ENCODE results near the gene ITGAE. TPM values are rescaled to one million over a fixed set of nuclear protein-coding genes. Genes with fewer than 3 reads are reported as not detected.
A peak's percentile ranks its signal among the peaks of the same experiment; 100 is the strongest.
"Not testable (repeated sequence)": the region's sequence is repeated elsewhere in the genome, so short reads cannot be mapped to it uniquely, and the experiment has no call there.

The ITGAE gene
- total RNA-seq, 2 donors from 2014 or later, result 9.1 to 12.9 TPM

DNA sequence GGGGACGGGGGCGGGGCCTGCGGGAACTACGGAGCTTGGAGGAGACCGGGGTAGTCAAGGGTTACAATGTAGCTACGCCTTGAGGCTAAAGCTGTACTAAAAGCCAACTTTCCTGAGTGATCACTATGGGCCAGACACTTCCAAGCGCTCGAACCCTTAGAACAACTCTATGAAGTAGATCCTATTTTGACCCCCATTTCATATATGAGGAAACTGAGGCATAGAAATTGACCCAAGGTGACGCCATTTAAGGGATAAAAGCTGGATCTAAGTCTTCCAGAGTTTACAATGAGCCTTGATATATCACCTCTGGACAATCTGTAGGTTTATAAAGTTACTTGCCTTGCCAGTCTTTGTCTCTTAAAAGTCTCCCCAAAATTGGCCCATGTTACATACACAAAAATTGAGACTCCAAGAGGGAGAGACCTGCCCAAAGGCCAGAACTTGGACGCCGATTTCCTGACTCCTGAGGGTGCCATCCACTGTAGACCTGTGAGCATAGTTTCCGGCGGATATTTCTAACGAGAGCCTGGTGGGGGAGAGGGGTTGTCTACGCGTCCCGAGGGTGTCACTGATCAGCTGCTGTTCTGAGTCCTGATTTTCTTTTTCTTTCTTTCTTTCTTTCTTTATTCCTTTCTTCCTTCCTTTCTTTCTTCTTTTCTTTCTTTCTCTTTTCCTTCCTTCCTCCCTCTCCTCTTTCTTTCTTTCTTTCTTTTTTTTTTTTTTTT, 45.6 kb upstream of the ITGAE start:
- no peak for ATAC-seq
- Histone ChIP-seq H3K36me3 (replicated peaks in 1 of 2; ENCODE audit: insufficient read depth in 1 of 2, low read depth in 2 of 2) (peaks cover 0 to 7% of the 10 kb centered on the region in 2 donors), H3K27me3 (no peaks in the 10 kb centered on the region), H3K27ac (peak overlapping the region in 1 of 4 donors; percentile 64), H3K4me1 (peaks cover 27% of the 10 kb centered on the region), H3K9me3 (no peaks in the 10 kb centered on the region), H3K4me3 (no peak overlapping the region)
- TF ChIP-seq, protein P1, sequence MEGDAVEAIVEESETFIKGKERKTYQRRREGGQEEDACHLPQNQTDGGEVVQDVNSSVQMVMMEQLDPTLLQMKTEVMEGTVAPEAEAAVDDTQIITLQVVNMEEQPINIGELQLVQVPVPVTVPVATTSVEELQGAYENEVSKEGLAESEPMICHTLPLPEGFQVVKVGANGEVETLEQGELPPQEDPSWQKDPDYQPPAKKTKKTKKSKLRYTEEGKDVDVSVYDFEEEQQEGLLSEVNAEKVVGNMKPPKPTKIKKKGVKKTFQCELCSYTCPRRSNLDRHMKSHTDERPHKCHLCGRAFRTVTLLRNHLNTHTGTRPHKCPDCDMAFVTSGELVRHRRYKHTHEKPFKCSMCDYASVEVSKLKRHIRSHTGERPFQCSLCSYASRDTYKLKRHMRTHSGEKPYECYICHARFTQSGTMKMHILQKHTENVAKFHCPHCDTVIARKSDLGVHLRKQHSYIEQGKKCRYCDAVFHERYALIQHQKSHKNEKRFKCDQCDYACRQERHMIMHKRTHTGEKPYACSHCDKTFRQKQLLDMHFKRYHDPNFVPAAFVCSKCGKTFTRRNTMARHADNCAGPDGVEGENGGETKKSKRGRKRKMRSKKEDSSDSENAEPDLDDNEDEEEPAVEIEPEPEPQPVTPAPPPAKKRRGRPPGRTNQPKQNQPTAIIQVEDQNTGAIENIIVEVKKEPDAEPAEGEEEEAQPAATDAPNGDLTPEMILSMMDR (IDR thresholded peaks at IDR 0.05), result no peak
- TF ChIP-seq POLR2A (IDR thresholded peaks at IDR 0.05), result no peak
- DNase-seq, result no peak
- 39 to 59% methylated on average over 12 to 17 of the region's 17 CpGs for WGBS, 2 donors
- intact Hi-C loops (cut with DNase I), result no loop called here

DNA sequence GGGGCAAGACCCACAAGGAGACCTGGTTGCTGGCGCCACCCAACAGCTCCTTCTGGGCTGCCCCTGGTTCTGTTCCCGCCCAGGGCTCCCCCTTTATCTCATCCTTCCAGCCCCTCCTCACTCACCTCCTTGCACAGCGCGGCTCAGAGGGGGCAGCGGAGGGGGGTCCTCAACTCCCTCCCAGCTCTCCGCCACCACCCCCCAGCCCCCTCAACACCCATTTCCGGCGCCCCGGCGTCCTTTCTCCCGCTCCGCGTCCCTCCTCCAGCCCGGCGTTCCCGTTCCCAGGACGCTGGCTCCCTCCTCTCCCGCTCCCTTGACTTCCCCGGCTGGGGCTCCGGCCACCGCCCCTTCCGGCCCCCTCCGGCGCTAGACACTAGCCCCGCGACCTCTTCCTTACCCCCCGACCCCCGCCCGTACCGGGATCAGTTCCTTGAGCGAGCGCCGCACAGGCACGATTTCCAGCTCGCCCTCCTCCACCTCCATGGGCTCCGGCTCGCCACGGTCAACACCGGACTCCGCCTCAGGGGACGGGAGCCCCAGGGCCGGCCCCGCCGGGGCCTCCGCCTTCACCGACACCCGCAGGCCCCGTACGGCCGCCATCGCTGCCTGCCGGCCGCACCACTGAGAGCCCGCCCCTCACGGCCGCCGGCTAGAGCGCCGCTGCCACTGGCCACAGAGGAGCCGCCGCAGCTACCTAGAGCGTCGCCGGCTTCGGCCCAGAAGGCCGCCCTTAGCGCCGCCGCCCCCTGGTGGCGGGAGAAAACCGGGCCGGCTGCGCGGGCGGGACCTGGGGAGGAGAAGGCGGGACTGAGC, 44.8 kb upstream of the ITGAE start, which contains the start of gene NCBP3:
Gene NCBP3 (minus strand): TSS at position 626 of the 816 bp plus-strand sequence. CDS start 23 bp downstream, at position 603.
- DNase-seq (peak; percentile 90 to 93 (median 92)), ATAC-seq (peak; percentile 96)
- TF ChIP-seq, protein P1 (IDR thresholded peaks at IDR 0.05), result peak; percentile 92 to 99 (median 98)
- peak; percentile 87 to 91 (median 91) for TF ChIP-seq POLR2A (IDR thresholded peaks at IDR 0.05)
- H3K27ac ChIP-seq, result peak within 1 kb of the TSS; percentile 64 to 90 (median 78)
- peaks cover 27% of the 10 kb centered on the region for H3K4me1 ChIP-seq
- no peaks in the 10 kb centered on the region for H3K9me3 ChIP-seq
- peak within 1 kb of the TSS; percentile 28 to 99 for H3K4me3 ChIP-seq
- intact Hi-C loops (cut with DNase I), result no loop called here
- 0 to 1% methylated on average over 29 to 76 of the region's 76 CpGs for WGBS, 2 donors
- no peaks in the 10 kb centered on the region for H3K27me3 ChIP-seq
- peaks cover 2 to 7% of the 10 kb centered on the region in 2 donors for H3K36me3 ChIP-seq (replicated peaks in 1 of 2; ENCODE audit: insufficient read depth in 1 of 2, low read depth in 2 of 2)

DNA sequence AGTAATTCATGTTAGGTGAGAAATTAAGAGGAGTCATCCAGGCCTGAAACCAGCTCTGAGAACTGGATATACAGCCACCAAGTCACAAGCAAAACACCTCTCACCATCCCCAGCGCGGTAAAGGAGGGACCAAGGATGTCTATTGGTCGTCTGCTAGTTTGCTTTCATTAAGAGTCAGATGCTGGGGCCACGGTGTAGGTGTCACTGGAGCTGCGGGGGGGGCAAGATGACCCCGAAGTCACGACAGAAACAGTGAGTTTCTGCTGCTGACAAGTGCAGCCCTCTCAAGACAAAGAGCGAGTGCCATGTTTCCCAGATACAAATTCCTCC, 44.3 kb upstream of the ITGAE start:
- Histone ChIP-seq H3K4me3 (peak overlapping the region; percentile 28 to 99), H3K36me3 (replicated peaks in 1 of 2; ENCODE audit: insufficient read depth in 1 of 2, low read depth in 2 of 2) (peaks cover 2 to 7% of the 10 kb centered on the region in 2 donors), H3K27me3 (no peaks in the 10 kb centered on the region), H3K9me3 (no peaks in the 10 kb centered on the region), H3K4me1 (peaks cover 27% of the 10 kb centered on the region), H3K27ac (peak overlapping the region in 3 of 4 donors; percentile 64 to 90 (median 84))
- TF ChIP-seq POLR2A (IDR thresholded peaks at IDR 0.05), result no peak
- TF ChIP-seq, protein P1 (IDR thresholded peaks at IDR 0.05), result no peak
- 1 to 3% methylated on average over 6 to 8 of the region's 8 CpGs for WGBS, 2 donors
- intact Hi-C loops (cut with DNase I), result no loop called here
- DNase-seq, result no peak
- no peak for ATAC-seq

DNA sequence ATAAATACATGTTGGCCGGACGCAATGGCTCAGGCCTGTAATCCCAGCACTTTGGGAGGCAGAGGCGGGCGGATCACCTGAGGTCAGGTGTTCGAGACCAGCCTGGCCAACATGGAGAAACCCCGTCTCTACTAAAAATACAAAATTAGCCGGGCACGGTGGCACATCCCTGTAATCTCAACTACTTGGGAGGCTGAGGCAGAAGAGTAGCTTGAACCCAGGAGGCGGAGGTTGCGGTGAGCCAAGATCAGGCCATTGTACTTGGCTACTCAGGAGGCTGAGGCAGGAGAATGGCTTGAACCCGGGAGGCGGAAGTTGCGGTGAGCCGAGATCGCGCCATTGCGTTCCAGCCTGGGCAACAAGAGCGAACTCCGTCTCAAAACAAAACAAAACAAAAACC, 43.6 kb upstream of the ITGAE start:
- H3K9me3 ChIP-seq; H3K27me3 ChIP-seq; H3K27ac ChIP-seq; DNase-seq; H3K4me3 ChIP-seq; H3K36me3 ChIP-seq (replicated peaks in 1 of 2; ENCODE audit: insufficient read depth in 1 of 2, low read depth in 2 of 2); ATAC-seq; intact Hi-C loops (cut with DNase I): not testable (repeated sequence)
- 87 to 88% methylated on average over 17 to 18 of the region's 19 CpGs for WGBS, 2 donors
- peaks cover 27% of the 10 kb centered on the region for H3K4me1 ChIP-seq

DNA sequence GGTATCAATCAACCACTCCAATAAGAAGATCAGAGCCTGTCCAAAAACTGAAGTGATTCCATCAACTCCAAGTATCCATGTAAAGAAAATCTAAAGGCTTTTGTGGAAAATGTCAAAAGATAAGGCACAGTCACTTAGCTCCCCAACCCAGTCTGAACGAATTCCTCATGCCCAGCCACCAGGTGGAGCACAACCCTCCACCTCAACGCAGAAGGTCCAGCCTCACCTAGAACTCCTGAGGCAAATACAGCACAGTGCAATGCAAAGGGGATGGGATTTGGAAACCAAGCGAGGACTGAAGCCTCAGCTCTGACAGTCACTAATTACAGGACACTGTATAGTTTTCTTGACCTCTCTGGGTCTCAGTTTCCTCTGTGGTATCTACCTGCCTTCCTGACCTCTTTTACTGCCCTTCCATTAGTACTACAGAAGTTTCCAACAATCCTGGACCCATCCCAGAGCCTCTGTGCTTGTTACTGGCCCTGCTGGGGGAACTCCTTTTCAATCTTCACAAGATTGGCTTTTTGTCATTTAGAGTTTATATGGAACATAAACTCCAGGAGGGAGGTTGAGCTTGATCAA, 43.0 kb upstream of the ITGAE start:
- ATAC-seq (no peak), DNase-seq (peak; percentile 46 to 62 (median 60))

More for the DNA sequence above, 43.0 kb upstream of the ITGAE start:
- no peak overlapping the region for H3K27ac ChIP-seq
- TF ChIP-seq, protein P1 (IDR thresholded peaks at IDR 0.05), result peak; percentile 36 to 61 (median 55)
- TF ChIP-seq POLR2A (IDR thresholded peaks at IDR 0.05), result no peak
- no peak overlapping the region for H3K4me3 ChIP-seq
- peaks cover 27% of the 10 kb centered on the region for H3K4me1 ChIP-seq
- intact Hi-C loops (cut with DNase I), result no loop called here
- no peaks in the 10 kb centered on the region for H3K27me3 ChIP-seq
- peaks cover 2 to 7% of the 10 kb centered on the region in 2 donors for H3K36me3 ChIP-seq (replicated peaks in 1 of 2; ENCODE audit: insufficient read depth in 1 of 2, low read depth in 2 of 2)
- 16 to 32% methylated on average over 3 of the region's 3 CpGs for WGBS, 2 donors
- no peaks in the 10 kb centered on the region for H3K9me3 ChIP-seq
